PC-9 (cell line): ENCODE results near the gene NFASC.

Experiments
- EZH2 ChIP-seq: fragments of 200-600 bp; sonication (generic); IDR thresholded peaks from 2 replicates; pipeline ENCODE4 v1.8.0; 2017; ENCODE audit warnings: antibody characterized with exemption, low read depth
- TF ChIP-seq, protein P1 (sequence below): fragments of 200-600 bp; sonication (generic); conservative IDR thresholded peaks from 2 replicates; pipeline ENCODE4 v1.6.1; 2017; ENCODE audit warnings: mixed run types, antibody characterized with exemption, mild to moderate bottlenecking, moderate library complexity

GRCh38 chr1:205046870-205047269 is 176.2 kb downstream of the NFASC start:
- TF ChIP-seq, protein P1, sequence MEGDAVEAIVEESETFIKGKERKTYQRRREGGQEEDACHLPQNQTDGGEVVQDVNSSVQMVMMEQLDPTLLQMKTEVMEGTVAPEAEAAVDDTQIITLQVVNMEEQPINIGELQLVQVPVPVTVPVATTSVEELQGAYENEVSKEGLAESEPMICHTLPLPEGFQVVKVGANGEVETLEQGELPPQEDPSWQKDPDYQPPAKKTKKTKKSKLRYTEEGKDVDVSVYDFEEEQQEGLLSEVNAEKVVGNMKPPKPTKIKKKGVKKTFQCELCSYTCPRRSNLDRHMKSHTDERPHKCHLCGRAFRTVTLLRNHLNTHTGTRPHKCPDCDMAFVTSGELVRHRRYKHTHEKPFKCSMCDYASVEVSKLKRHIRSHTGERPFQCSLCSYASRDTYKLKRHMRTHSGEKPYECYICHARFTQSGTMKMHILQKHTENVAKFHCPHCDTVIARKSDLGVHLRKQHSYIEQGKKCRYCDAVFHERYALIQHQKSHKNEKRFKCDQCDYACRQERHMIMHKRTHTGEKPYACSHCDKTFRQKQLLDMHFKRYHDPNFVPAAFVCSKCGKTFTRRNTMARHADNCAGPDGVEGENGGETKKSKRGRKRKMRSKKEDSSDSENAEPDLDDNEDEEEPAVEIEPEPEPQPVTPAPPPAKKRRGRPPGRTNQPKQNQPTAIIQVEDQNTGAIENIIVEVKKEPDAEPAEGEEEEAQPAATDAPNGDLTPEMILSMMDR, result no peak
- TF ChIP-seq EZH2, result no peak
